SIG-M5 treated with dmso at 0.1 percent for 504 hours (cell line): ENCODE results near the gene NCOA1.
A peak's percentile ranks its signal among the peaks of the same experiment; 100 is the strongest.
"Not testable (repeated sequence)": the region's sequence is repeated elsewhere in the genome, so short reads cannot be mapped to it uniquely, and the experiment has no call there.

ENCODE experiments used
- DNase-seq: peaks from one replicate; lab custom pipeline; 2025; ENCODE audit not compliant: unreplicated experiment; lab: John Stamatoyannopoulos, UW

Gene NCOA1

DNA sequence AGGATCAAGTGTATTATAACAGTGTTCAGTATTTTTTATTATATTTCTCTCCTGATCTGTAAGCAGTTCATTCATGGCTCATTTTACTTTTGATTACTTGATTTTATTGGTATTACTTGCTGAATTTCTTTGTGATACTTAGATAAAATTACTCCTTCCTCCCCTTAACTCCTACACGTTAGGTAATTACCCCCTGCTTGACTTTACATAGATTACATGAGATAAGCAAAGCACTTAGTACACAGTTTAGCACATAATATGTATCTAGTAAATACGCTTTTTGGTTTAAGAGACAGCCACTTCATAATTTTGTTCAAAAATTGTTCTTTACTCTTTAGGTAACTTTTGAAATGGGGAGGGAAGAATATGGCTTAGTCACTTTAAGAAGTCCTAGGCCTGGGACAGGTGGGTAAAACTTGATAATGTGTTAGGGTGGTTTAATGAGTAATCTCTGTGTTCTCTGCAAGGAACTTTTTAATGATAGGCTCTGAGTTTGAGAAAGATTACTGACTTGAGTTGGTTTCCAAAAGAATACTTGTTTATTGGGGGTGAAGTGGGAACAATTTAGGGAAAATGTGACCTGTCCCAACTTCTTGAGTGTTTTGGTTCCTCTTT, 80.9 kb downstream of the NCOA1 start:
- no peak for DNase-seq

DNA sequence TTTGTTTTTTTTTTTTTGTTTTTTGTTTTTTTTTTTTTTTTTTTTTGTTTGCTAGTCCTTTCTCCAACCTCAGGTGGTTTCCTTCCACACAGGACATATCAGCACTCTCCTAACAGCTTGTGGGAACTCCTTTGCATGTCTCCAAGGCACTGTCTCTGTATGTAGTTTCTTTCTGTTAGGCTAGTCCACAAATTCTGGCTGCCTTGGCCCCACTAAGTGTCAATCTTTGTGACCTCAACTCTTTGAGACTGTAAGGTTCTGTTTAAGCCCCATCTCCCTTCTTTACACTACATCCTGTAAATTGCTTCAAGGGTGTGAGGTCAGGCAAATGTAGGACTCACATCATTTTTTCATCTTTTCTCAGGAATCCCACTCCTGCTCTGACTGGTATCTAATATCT, 85.1 kb downstream of the NCOA1 start:
- no peak for DNase-seq

DNA sequence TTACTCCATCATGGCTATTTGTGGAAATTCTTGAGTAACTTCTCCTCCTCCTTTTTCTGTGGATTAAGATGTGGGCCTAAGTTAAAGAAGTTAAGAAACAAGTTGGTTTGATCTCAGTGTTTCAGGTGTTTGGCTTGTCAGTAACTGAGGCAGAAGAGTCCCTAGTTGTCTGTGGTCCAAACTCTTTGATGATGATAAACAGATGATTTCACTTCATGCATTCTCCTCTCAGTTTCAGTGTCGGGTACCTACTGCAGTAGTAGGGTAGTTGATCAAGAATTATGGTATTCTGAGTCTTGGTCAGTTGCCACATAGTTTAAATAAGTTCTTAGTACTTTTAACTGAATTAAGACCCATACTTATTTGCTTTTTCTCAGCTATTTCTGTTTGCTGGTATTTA, 85.6 kb downstream of the NCOA1 start:
- no peak for DNase-seq

DNA sequence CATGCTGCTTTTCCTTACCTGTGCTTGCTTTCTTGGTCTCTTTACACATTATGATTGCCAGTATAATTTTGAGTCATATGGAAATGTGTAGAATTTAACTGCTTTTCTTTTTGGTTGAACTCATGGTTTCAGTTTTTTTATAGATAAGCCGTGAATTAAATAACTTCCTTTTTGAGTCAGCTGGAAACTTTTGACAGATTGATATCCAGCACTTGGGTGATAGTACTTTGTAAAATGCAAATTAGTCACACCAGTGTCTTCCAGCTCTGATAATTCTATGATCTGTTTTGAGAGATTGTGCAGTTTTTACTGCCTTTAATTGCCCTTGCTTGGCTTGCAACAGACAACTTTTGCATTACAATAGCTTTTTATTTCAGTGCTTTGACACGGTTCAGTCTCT, 86.4 kb downstream of the NCOA1 start:
- no peak for DNase-seq

DNA sequence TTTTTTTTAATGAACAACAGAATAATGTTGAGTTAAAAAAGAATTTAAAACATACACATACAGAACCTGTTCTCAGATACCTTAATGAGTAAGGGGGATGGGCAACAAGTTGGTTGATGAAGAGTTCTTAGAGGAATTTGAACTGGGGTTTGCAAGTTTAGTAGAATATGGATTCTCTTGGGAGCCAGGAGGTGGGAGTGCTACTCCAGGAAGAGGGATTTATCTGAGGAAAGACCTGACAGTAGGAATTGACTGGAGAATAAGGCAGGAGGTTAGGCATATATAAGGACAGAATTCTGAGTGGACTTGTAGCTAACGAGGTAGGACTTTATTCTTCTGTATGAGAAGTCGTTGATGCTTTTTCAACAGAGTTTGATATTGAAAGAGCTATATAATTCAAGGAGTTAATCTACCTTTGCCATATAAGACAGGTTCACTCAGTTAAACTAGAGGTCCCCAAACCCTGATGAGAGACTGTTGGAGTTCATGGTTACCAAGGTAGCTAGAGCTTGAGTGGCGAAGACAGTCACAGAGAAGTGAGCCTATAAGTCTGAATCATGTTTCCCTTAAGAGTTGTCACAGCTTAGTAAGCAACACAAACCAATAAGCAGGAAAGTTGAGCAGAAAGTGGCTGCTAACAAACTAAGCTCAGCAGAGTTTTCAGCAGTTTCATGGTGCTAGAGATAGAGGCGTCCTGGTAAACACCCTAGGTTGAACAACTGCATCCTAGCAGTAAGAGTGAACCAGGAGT, 88.2 kb downstream of the NCOA1 start:
- DNase-seq: no peak

DNA sequence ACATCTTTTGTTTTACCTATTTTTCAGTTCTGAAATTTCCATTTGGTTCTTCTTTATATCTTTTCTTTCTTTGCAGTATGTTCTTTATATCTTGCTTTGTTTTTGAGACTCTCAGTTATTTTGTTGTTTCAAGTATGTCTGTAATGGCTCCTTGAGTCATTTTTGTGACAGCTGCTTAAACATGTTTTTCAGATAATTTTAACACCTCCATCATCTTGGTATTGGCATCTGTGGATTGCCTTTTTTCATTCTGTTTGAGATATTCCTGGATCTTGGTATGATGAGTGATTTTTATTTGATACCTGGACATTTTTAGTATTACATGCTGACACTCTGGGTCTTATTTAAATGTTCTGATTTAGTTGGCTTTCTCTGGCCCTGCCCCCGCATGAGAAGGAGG, 89.5 kb downstream of the NCOA1 start:
- no peak for DNase-seq

DNA sequence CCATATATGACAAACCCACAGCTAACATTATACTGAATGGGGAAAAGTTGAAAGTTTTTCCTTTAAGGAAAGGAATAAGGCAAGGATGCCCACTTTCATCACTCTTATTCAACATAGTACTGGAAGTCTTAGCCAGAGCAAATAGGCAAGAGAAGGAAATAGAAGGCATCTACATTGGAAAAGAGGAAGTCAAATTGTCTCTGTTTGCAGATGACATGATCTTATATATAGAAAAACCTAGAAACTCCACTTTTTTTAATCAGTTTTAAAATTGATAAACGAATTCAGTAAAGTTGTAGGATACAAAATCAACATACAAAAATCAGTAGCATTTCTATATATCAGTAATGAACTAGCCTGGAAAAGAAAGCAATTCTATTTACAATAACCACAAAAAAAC, 90.9 kb downstream of the NCOA1 start:
- not testable (repeated sequence) for DNase-seq

DNA sequence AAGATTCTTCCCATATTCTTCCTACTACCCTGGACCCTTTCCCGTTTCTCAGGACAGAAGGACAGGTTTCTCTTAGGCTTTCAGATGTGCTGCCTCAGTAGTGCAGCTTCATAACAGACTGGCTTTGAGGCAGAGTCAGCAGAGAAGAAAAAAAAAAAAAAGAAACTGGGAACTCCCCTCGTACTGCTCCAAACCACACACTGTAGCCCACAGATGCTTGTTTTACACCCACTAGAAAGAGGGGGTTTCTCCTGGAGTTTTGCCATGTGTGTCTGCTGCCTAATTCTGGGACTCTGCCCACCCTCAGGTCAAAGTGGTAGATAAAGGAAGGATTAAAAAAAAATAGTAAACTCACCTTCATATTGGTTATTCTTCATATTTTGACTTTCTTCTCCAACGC, 95.9 kb downstream of the NCOA1 start:
- DNase-seq: no peak

DNA sequence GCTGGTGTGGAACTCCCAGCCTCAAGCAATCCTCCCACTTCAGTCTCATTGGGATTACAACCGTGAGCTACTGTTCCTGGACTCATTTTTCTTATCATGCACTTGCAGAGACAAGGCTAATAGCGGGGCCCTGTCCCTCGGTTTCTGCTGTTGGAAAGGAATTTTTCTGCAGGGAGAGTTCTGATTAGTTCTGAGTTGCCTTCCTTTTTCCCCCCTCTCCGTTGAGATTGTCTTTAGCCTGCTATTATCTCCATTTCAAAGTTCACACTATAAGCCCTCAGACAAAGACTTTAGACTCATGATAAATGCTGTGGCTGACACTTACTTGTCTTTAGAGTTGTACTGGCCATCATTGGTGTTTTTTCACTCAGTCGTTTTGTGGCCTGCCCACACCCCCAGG, 97.2 kb downstream of the NCOA1 start:
- DNase-seq: no peak

DNA sequence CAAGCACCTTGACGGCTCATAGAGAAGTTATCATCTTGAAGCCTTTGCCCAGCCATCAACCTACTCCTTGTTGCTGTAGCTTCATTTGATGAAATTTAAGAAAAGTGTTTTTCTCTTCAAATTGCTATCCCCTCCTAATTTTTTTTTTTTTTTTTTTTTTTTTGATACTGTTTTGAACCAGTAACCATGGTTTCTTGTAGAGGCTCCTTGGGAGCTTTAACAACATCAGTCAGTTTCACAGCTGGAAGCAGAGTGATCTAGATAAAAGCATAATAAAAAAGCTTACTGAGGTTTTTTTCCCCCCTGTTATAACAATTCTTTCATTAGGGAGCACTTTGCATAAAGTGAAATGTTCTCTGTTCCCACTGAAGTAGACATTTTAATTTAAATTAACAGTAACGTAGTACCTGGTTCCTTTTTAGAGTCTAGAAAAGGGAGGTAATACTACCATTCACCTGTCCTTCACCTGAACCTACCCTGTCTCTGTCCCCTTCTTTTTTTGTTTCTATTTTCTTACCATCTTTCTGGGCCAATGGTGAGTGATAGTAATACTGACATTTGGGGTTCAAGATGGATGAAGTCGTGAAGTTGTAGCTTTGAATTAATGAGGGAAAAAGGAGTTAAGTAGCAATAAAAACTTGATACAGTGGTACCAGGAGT, 101.5 kb downstream of the NCOA1 start:
- DNase-seq: no peak

DNA sequence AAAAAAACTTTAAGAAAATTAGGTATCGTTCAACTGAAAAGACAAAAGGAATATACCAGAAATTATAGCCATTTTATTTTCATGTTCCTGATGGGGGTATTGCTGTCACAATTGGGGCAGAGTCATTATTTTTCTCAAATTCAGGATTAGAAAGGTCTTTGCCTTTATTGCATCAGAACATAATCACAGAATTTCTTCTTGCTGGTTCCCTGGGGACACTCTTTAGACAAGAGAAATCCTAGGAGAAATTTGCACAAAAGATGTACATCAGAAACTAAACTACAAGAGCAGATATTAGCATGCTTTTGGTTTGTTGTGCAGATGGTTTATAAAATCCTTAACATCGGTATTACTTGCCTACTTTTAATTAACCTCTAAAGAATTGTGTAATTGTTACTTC, 103.2 kb downstream of the NCOA1 start:
- no peak for DNase-seq

DNA sequence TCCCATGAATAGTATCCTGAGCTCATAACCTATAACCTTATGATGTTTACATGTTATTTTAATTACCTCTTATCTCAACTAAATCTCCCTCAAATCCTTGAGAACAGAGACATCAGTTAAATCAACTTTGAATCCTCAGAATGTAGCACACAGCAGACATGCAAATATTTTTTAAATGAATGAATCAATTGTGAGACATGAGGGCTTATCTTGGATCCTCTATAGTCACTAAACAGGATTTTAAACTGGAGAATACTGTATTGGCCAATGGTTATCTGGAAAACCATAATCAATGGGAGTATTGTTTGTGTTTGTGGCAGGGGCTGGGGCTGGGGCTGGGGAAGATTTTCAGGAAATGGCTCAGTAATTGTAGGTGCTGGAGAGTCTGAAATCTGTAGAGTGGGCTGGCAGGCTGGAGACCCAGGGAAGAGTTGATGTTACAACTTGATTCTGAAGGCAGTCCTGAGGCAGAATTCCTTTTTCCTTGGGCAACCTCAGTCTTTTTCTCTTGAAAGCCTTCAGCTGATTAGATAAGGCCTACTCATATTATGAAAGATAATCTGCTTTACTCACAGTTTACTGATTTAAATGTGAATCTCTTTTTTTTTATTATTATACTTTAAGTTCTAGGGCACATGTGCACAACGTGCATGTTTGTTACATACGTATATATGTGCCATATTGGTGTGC, 106.3 kb downstream of the NCOA1 start:
- DNase-seq: no peak

DNA sequence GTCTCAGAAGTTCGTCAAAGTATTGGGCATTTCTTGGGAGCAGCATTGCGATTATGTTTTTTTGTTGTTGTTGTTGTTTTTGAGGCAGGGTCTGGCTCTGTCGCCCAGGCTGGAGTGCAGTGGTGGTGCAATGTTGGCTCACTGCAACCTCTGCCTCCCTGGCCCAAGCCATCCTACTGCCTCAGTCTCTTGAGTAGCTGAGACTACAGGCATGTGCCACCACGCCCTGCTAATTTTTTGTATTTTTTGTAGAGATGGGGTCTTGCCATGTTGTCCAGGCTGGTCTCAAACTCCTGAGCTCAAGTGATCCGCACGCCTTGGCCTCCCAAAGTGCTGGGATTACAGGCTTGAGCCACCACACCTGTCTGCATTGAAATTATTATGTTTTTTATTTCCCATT, 109.1 kb downstream of the NCOA1 start:
- DNase-seq: not testable (repeated sequence)

DNA sequence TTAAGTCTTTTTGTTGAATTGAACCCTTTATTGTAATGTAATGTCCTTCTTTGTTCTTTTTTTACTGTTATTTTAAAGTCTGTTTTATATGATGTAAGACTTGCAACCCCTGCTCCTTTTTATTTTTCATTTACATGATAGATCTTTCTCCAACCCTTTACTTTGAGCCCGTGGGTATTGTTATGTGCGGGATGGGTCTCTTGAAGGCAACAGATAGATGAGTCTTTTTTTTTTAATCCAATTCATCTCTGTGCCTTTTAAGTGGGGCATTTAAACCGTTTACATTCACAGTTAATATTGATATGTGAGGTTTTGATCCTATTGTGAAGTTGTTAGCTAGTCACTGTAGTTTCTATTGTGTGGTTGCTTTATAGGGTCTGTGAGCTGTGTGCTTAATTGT, 120.6 kb downstream of the NCOA1 start:
- DNase-seq: no peak

DNA sequence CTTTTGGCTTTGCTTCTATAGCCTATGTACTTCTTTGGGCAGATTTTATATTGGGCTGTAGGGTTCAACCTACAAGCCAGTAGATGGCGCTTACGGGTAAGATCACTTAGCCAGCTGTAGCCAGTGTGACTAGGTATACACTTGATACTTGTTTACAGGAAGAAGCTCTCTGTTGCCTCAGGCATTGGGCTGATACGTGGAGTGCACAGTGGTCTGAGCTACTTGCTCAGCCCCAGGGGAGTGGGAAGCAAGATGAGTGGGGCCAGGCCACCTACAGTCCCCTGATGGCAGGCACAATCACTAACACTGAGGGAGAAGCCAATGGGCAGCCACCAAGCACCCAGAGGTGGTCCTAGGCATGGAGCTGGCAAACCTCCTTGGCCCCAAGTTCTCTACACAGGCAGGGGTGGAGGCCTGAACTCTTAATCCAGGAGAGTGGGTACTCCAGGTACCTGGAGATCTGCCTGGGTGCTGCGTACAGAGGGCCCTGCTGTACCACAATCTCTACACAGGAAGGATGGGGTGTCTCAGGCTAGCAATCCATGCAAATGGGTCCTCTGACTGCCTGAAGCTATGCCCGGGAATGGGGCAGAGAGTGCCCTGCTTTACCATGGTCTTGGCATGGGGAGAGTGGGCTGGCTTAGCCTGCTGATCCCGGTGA, 122.2 kb downstream of the NCOA1 start:
- DNase-seq: peak; percentile 72

DNA sequence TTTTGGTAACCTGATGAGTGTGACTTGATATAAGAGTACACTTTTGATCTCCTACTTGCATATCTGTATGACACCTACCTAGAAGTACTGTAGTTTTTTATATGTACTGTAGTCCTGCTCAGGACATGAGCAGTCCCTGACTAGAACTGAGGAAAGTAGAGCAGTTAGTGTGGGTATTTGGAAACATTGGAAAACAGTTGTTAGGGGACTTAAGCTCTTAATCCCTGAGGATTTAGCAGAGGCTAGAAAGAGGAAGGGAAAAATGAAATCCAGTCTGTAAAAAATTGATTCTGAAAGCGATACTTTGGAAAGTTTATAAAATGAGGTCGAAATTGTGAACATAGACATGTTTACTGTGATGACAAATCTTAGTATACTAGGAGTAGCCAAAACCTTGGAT, 125.6 kb downstream of the NCOA1 start:
- no peak for DNase-seq

DNA sequence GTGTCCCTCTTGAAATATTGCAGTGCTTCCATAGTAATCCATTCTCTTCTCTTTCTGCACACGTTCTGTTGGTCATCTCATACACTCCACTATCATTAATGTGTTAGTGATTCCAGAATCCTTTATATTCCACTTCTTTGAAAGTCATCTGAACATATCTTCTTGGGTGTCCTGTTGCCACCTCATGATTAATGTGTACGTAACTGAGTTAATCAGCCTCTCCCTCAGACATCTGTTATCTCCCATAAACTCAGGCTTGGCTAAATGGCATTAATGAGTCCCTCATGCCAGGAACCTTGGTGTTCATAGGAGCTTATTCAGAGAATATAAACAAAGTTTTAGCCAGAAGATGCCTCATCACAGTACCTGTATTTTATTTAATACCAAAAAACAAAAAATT, 126.4 kb downstream of the NCOA1 start:
- no peak for DNase-seq

DNA sequence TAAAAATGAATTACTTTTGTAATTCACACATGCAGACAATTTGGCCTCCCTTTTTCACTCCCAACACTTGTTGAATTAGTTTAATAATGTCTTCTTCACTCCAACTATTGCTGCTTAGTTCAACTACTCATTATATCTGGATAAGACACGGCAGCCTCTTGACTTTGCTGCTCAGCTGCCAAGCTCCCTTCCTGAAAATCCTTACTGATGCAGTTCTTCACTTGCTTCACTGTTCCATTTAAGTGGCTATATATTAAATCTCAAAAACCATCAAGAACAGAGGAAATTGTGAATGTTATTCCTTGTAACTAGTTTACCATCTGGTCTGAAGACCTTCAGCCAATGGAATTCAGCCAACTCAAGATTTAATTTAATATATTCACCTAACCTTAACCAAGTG, 127.1 kb downstream of the NCOA1 start:
- no peak for DNase-seq

DNA sequence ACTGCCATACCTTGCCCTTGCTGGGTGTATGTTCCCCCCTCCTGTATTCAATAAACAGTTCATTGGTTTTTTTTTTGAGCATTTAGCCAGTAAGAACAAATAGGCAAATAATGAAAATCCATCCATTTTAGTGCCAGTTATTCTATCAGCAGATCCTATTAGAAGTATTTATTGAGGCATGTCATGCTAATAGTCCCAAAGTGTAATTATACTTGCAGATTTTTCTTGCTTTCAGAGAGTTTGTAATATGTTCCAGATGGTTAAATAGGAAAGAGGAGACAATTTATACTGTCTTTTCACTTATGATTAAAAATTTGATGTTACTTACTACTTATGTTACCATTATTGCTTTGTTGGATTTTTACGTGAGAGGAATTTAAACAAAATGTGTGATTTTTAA, 127.6 kb downstream of the NCOA1 start:
- DNase-seq: no peak

DNA sequence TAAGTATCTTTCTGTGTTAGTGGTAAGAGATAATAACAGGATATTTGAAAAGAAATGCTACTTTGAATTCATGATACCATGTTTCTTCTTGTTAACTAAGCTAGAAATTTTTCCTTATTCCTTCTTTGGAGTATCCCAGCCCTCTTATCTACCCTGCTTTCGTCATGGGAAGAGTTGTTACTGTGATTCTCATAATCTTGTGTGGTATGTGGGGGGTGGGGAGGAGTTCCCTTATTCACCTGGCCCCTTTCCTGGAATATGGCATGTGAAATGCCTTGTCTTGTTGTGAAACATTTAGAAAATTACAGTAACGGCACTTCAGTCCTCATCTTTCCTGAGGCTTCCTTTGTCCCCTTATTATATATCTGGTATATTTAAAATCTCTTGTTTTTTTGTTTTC, 129.9 kb downstream of the NCOA1 start:
- no peak for DNase-seq

DNA sequence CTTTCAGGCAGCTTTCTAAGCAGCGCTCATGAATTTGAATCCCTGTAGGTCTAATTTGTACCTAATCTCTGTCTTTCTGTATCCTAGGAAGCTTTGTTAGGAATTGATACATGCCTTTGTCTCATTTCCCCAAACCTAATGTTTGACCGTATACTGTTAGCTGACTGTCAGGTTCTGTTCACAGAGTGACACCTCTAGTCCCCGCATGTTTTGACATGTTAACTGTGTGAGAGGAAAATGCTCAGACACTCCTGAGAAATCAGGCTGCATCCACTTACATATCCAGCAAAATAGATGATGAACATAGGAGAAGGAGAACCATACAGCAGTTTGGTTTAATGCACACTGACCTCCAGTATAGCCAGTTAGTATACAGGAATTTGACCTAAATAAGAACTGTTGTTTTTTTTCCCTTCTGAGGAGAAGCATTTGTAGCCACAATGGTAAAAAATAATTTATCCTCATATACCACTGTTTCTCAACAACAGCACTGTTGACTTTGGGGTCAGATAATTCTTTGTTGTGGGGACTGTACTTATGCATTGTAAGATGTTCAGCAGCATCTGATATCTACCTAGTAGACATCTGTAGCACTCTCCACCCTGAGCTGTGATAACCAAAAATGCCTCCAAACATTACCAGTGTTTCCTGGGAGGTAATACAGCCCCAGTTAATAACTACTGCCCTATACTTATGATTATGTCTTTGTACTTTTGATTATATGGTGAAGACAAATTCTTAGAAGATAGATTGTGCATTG, 130.9 kb downstream of the NCOA1 start:
- DNase-seq: no peak
